SK-N-SH treated with all-trans-retinoic acid at 6 μM for 48 hours (cell line): ENCODE results near the gene COL6A5.

ENCODE experiments used
- ATAC-seq: fragments of 200-7000 bp; cut with Tn5 transposase; 3 replicates; pipeline ENCODE4 v1.9.1; 2020; ENCODE audit warnings: mild to moderate bottlenecking, moderate library complexity
- ARNTL ChIP-seq: fragments of 450-650 bp; formaldehyde crosslinking; IDR thresholded peaks from 2 replicates; pipeline ENCODE4 v1.5.0; 2020; ENCODE audit warnings: low read depth, mild to moderate bottlenecking, moderate library complexity, borderline replicate concordance
- CREB5 ChIP-seq: fragments of 250-450 bp; sonication (Bioruptor Pico); IDR thresholded peaks from 2 replicates; pipeline ENCODE4 v1.5.1; 2020; ENCODE audit warnings: low read depth, mild to moderate bottlenecking, moderate library complexity
- CSDC2 ChIP-seq: fragments of 250-450 bp; sonication (Bioruptor Pico); IDR thresholded peaks from 2 replicates; pipeline ENCODE4 v1.5.0; 2020; ENCODE audit warnings: mild to moderate bottlenecking, moderate library complexity
- CSRNP3 ChIP-seq: fragments of 250-450 bp; sonication (Bioruptor Pico); IDR thresholded peaks from 2 replicates; pipeline ENCODE4 v1.5.1; 2021; ENCODE audit warnings: mild to moderate bottlenecking, moderate library complexity
- ESRRG ChIP-seq: fragments of 250-450 bp; sonication (Bioruptor Pico); IDR thresholded peaks from 2 replicates; pipeline ENCODE4 v1.6.1; 2021; ENCODE audit warnings: mild to moderate bottlenecking
- GLIS3 ChIP-seq: fragments of 250-450 bp; sonication (Bioruptor Pico); IDR thresholded peaks from 2 replicates; pipeline ENCODE4 v1.5.0; 2020; ENCODE audit warnings: mild to moderate bottlenecking, moderate library complexity
- ISL1 ChIP-seq: fragments of 250-450 bp; sonication (Bioruptor Pico); IDR thresholded peaks from 2 replicates; pipeline ENCODE4 v2.1.2; 2022; ENCODE audit warnings: mild to moderate bottlenecking, moderate library complexity
- PATZ1 ChIP-seq: fragments of 250-450 bp; sonication (Bioruptor Pico); IDR thresholded peaks from 2 replicates; pipeline ENCODE4 v1.8.0; 2020; ENCODE audit warnings: mild to moderate bottlenecking, moderate library complexity, borderline replicate concordance
- POU6F1 ChIP-seq: fragments of 250-450 bp; sonication (Bioruptor Pico); IDR thresholded peaks from 2 replicates; pipeline ENCODE4 v1.8.0; 2021; ENCODE audit warnings: low read depth, mild to moderate bottlenecking, moderate library complexity, borderline replicate concordance
- PPARA ChIP-seq: fragments of 250-450 bp; sonication (Bioruptor Pico); IDR thresholded peaks from 2 replicates; pipeline ENCODE4 v1.5.0; 2020; ENCODE audit warnings: mild to moderate bottlenecking, borderline replicate concordance
- RARB ChIP-seq: fragments of 250-450 bp; sonication (Bioruptor Pico); IDR thresholded peaks from 2 replicates; pipeline ENCODE4 v1.8.0; 2021; ENCODE audit warnings: mild to moderate bottlenecking, moderate library complexity
- TCF4 ChIP-seq: fragments of 250-450 bp; sonication (Bioruptor Pico); IDR thresholded peaks from 2 replicates; pipeline ENCODE4 v1.8.0; 2021; ENCODE audit warnings: mild to moderate bottlenecking, moderate library complexity, borderline replicate concordance
- TOX ChIP-seq: fragments of 250-450 bp; sonication (Bioruptor Pico); IDR thresholded peaks from 2 replicates; pipeline ENCODE4 v1.8.0; 2021; ENCODE audit warnings: mild to moderate bottlenecking, moderate library complexity, borderline replicate concordance
- TSHZ2 ChIP-seq: fragments of 250-450 bp; sonication (Bioruptor Pico); IDR thresholded peaks from 2 replicates; pipeline ENCODE4 v1.5.0; 2020; ENCODE audit warnings: mild to moderate bottlenecking, moderate library complexity
- ZC3H10 ChIP-seq: fragments of 250-450 bp; sonication (Bioruptor Pico); IDR thresholded peaks from 2 replicates; pipeline ENCODE4 v1.5.1; 2021; ENCODE audit warnings: mild to moderate bottlenecking, moderate library complexity
- ZFP3 ChIP-seq: fragments of 250-450 bp; sonication (Bioruptor Pico); IDR thresholded peaks from 2 replicates; pipeline ENCODE4 v1.5.0; 2020; ENCODE audit warnings: mild to moderate bottlenecking, moderate library complexity
- ZFP30 ChIP-seq: fragments of 450-650 bp; formaldehyde crosslinking; IDR thresholded peaks from 2 replicates; pipeline ENCODE4 v1.5.0; 2022; ENCODE audit warnings: mild to moderate bottlenecking, moderate library complexity
- ZNF565 ChIP-seq: fragments of 450-650 bp; formaldehyde crosslinking; conservative IDR thresholded peaks from 2 replicates; pipeline ENCODE4 v1.5.0; 2020; ENCODE audit warnings: low read depth, mild to moderate bottlenecking, moderate library complexity
- ZNF8 ChIP-seq: fragments of 450-650 bp; formaldehyde crosslinking; IDR thresholded peaks from 2 replicates; pipeline ENCODE4 v1.5.0; 2020; ENCODE audit warnings: mild to moderate bottlenecking, moderate library complexity

The COL6A5 gene

GRCh38 chr3:130389743-130390478, 44.4 kb downstream of the COL6A5 start:
- TF ChIP-seq CSDC2 (CRISPR knock-in tag) (no peak), ZNF8 (no peak), ARNTL (CRISPR knock-in tag) (no peak)
- ATAC-seq = no peak

GRCh38 chr3:130392266-130392665, 46.8 kb downstream of the COL6A5 start:
- no peak for ATAC-seq
- TF ChIP-seq ZFP3 (no peak), CSDC2 (CRISPR knock-in tag) (no peak), TOX (CRISPR knock-in tag) (no peak)

GRCh38 chr3:130393594-130393993, 48.1 kb downstream of the COL6A5 start:
- TF ChIP-seq PPARA (CRISPR knock-in tag) = no peak
- TF ChIP-seq ISL1 = no peak
- no peak for TF ChIP-seq CSRNP3 (CRISPR knock-in tag)
- TF ChIP-seq ZFP3 = no peak
- no peak for TF ChIP-seq TCF4 (CRISPR knock-in tag)
- TF ChIP-seq POU6F1 (CRISPR knock-in tag) = no peak
- no peak for TF ChIP-seq CREB5 (CRISPR knock-in tag)
- no peak for TF ChIP-seq GLIS3
- no peak for TF ChIP-seq ZFP30 (CRISPR knock-in tag)
- TF ChIP-seq PATZ1 = no peak
- no peak for TF ChIP-seq ESRRG
- TF ChIP-seq ZNF8 = no peak
- no peak for TF ChIP-seq RARB
- no peak for TF ChIP-seq TOX (CRISPR knock-in tag)
- no peak for TF ChIP-seq ZNF565 (CRISPR knock-in tag)
- no peak for ATAC-seq

- no peak for ATAC-seq
- TF ChIP-seq TSHZ2 (no peak), TOX (CRISPR knock-in tag) (no peak), ISL1 (no peak), ZC3H10 (CRISPR knock-in tag) (no peak)
Observed at GRCh38 chr3:130395331-130395730, 49.9 kb downstream of the COL6A5 start.
